Progenitor cell of endocrine pancreas (in vitro differentiated cells): Measurements from ENCODE around the gene PARVB. TPM values are rescaled to one million over a fixed set of nuclear protein-coding genes. Genes with fewer than 3 reads are reported as not detected.
A peak's percentile ranks its signal among the peaks of the same experiment; 100 is the strongest.
"Not testable (repeated sequence)": the region's sequence is repeated elsewhere in the genome, so short reads cannot be mapped to it uniquely, and the experiment has no call there.

Experiments used
- DNase-seq: peaks from one replicate; pipeline ENCODE4 v3.0.0; 2021; ENCODE audit warnings: low spot score; ENCODE audit not compliant: unreplicated experiment
- H3K27ac Mint-ChIP-seq: 2 replicates; pipeline ENCODE4 v1.8.0; 2021; ENCODE audit warnings: mild to moderate bottlenecking, moderate library complexity, mixed read lengths
- H3K27me3 Mint-ChIP-seq: 2 replicates; pipeline ENCODE4 v1.8.0; 2021; ENCODE audit warnings: mixed read lengths
- H3K36me3 Mint-ChIP-seq: 2 replicates; pipeline ENCODE4 v1.8.0; 2022; ENCODE audit warnings: mixed read lengths; ENCODE audit not compliant: insufficient read depth
- H3K4me1 Mint-ChIP-seq: 2 replicates; pipeline ENCODE4 v1.8.0; 2021; ENCODE audit warnings: low read depth, mixed read lengths
- H3K4me3 Mint-ChIP-seq: 2 replicates; pipeline ENCODE4 v1.8.0; 2021; ENCODE audit warnings: low read depth, mild to moderate bottlenecking, moderate library complexity, mixed read lengths
- H3K9me3 Mint-ChIP-seq: 2 replicates; pipeline ENCODE4 v1.8.0; 2021; ENCODE audit warnings: low read depth, mixed read lengths
- CTCF ChIP-seq: fragments of 200-600 bp; sonication (generic); IDR thresholded peaks from one replicate; pipeline ENCODE4 v1.5.0; 2021; ENCODE audit warnings: antibody characterized with exemption, mild to moderate bottlenecking; ENCODE audit not compliant: unreplicated experiment
- total RNA-seq: library from RNA; stranded (reverse); gene quantifications from 2 replicates; pipeline ENCODE4 v1.2.1, GENCODE V29; 2021

PARVB gene
- total RNA-seq, 1 donor from 2014 or later: 11.8 TPM

GRCh38 chr22:44051961-44052360 lies 27.9 kb downstream of the PARVB start:
- H3K4me3 Mint-ChIP-seq: no peak overlapping the region
- DNase-seq: no peak
- H3K27me3 Mint-ChIP-seq: peaks cover 26% of the 10 kb centered on the region
- no peak for TF ChIP-seq CTCF
- H3K4me1 Mint-ChIP-seq: peaks cover 8% of the 10 kb centered on the region
- H3K36me3 Mint-ChIP-seq: no peaks in the 10 kb centered on the region
- H3K9me3 Mint-ChIP-seq: no peaks in the 10 kb centered on the region
- peak overlapping the region; percentile 15 for H3K27ac Mint-ChIP-seq

- Mint-ChIP-seq H3K4me3 (no peak overlapping the region), H3K4me1 (peaks cover 3% of the 10 kb centered on the region), H3K9me3 (no peaks in the 10 kb centered on the region), H3K36me3 (peaks cover 1% of the 10 kb centered on the region), H3K27ac (no peak overlapping the region), H3K27me3 (peaks cover 12% of the 10 kb centered on the region)
- DNase-seq: no peak
- no peak for TF ChIP-seq CTCF
Observed at GRCh38 chr22:44055805-44056204, 31.7 kb downstream of the PARVB start.

GRCh38 chr22:44056649-44057048 lies 32.5 kb downstream of the PARVB start:
- not testable (repeated sequence) for H3K4me1 Mint-ChIP-seq, H3K4me3 Mint-ChIP-seq, H3K27ac Mint-ChIP-seq, H3K27me3 Mint-ChIP-seq, DNase-seq, H3K9me3 Mint-ChIP-seq, H3K36me3 Mint-ChIP-seq

GRCh38 chr22:44057401-44057987 lies 33.4 kb downstream of the PARVB start:
- H3K27me3 Mint-ChIP-seq: no peaks in the 10 kb centered on the region
- peaks cover 1% of the 10 kb centered on the region for H3K36me3 Mint-ChIP-seq
- TF ChIP-seq CTCF: no peak
- no peaks in the 10 kb centered on the region for H3K9me3 Mint-ChIP-seq
- no peak overlapping the region for H3K27ac Mint-ChIP-seq
- H3K4me3 Mint-ChIP-seq: no peak overlapping the region
- DNase-seq: no peak
- peaks cover 3% of the 10 kb centered on the region for H3K4me1 Mint-ChIP-seq

GRCh38 chr22:44063462-44064371 lies 39.6 kb downstream of the PARVB start:
- DNase-seq: no peak
- no peak overlapping the region for H3K4me3 Mint-ChIP-seq
- TF ChIP-seq CTCF: no peak
- no peaks in the 10 kb centered on the region for H3K9me3 Mint-ChIP-seq
- H3K4me1 Mint-ChIP-seq: peaks cover 2% of the 10 kb centered on the region
- H3K27me3 Mint-ChIP-seq: no peaks in the 10 kb centered on the region
- H3K36me3 Mint-ChIP-seq: peaks cover 1% of the 10 kb centered on the region
- H3K27ac Mint-ChIP-seq: peak overlapping the region; percentile 16

- no peaks in the 10 kb centered on the region for H3K36me3 Mint-ChIP-seq
- no peaks in the 10 kb centered on the region for H3K27me3 Mint-ChIP-seq
- no peaks in the 10 kb centered on the region for H3K9me3 Mint-ChIP-seq
- no peak overlapping the region for H3K27ac Mint-ChIP-seq
- no peak for DNase-seq
- no peak for TF ChIP-seq CTCF
- no peak overlapping the region for H3K4me3 Mint-ChIP-seq
- H3K4me1 Mint-ChIP-seq: no peaks in the 10 kb centered on the region
Observed at GRCh38 chr22:44067033-44067432, 42.9 kb downstream of the PARVB start.
